Measurements from ENCODE around the gene RNF13. TPM values are rescaled to one million over a fixed set of nuclear protein-coding genes. Genes with fewer than 3 reads are reported as not detected.

The RNF13 gene
- total RNA-seq, 1 donor from 2014 or later: 66.0 TPM

DNA sequence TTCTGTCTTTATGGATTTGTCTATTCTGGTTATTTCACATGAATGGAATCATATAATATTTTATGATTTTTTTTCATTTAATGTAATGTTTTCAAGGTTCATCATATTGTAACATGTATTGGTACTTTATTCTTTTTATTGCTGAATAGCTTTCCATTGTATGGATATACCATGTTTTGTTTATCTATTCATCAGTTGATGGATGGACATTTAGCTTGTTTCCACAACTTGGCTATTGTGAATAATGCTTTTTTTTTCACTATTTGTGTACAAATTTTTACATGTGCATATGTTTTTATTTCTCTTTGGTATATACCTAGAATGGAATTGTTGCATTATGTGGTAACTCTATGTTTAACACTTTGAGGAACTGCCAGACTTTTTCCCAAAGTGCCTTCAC, 93.0 kb downstream of the RNF13 start:
- no peaks in the 10 kb centered on the region for H3K36me3 ChIP-seq
- H3K4me1 ChIP-seq: peaks cover 9% of the 10 kb centered on the region
- no peaks in the 10 kb centered on the region for H3K9me3 ChIP-seq
- DNase-seq (ENCODE audit: extremely low spot score in 2 of 2): no peak
- no peaks in the 10 kb centered on the region for H3K27me3 ChIP-seq
- intact Hi-C loops (cut with DNase I): no loop called here
- no peak overlapping the region for H3K4me3 ChIP-seq
- no peak for TF ChIP-seq POLR2AphosphoS5 (IDR thresholded peaks at IDR 0.05; ENCODE audit: insufficient read depth in 1 of 2, low read depth in 1 of 2)
- no peak for TF ChIP-seq POLR2A (IDR thresholded peaks at IDR 0.05)
- TF ChIP-seq, protein P1, sequence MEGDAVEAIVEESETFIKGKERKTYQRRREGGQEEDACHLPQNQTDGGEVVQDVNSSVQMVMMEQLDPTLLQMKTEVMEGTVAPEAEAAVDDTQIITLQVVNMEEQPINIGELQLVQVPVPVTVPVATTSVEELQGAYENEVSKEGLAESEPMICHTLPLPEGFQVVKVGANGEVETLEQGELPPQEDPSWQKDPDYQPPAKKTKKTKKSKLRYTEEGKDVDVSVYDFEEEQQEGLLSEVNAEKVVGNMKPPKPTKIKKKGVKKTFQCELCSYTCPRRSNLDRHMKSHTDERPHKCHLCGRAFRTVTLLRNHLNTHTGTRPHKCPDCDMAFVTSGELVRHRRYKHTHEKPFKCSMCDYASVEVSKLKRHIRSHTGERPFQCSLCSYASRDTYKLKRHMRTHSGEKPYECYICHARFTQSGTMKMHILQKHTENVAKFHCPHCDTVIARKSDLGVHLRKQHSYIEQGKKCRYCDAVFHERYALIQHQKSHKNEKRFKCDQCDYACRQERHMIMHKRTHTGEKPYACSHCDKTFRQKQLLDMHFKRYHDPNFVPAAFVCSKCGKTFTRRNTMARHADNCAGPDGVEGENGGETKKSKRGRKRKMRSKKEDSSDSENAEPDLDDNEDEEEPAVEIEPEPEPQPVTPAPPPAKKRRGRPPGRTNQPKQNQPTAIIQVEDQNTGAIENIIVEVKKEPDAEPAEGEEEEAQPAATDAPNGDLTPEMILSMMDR (IDR thresholded peaks at IDR 0.05): no peak
- H3K27ac ChIP-seq: no peak overlapping the region

GRCh38 chr3:149908424-149908957, 95.5 kb downstream of the RNF13 start:
- Histone ChIP-seq H3K4me1 (peaks cover 9% of the 10 kb centered on the region), H3K36me3 (no peaks in the 10 kb centered on the region), H3K27me3 (no peaks in the 10 kb centered on the region), H3K27ac (no peak overlapping the region), H3K9me3 (no peaks in the 10 kb centered on the region), H3K4me3 (no peak overlapping the region)
- no peak for DNase-seq (ENCODE audit: extremely low spot score in 2 of 2)
- intact Hi-C loops (cut with DNase I): no loop called here
- TF ChIP-seq POLR2A (IDR thresholded peaks at IDR 0.05) (no peak), POLR2AphosphoS5 (IDR thresholded peaks at IDR 0.05; ENCODE audit: insufficient read depth in 1 of 2, low read depth in 1 of 2) (no peak)
- TF ChIP-seq, protein P1 (IDR thresholded peaks at IDR 0.05): no peak

DNA sequence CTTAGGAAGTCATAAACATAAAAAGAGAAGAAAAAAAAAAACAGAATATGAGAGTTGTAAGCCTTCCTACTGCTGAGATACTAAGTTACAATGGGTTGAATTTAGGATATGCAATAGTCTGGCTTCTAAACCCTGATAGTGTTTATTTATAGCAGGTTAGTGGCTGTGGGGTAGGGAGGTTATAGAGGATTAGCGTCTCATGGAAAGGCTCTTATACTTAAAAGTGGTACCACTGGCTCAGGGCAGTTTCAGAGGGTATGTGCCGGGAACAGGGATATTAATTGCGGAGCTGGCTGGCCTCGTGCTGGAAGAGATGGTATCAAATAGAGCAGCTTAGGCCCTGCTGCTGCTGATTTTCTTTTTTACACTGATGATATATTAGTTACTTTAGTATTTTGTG, 96.9 kb downstream of the RNF13 start:
- no peak overlapping the region for H3K27ac ChIP-seq
- no peaks in the 10 kb centered on the region for H3K36me3 ChIP-seq
- TF ChIP-seq POLR2A (IDR thresholded peaks at IDR 0.05) (no peak), POLR2AphosphoS5 (IDR thresholded peaks at IDR 0.05; ENCODE audit: insufficient read depth in 1 of 2, low read depth in 1 of 2) (no peak)
- TF ChIP-seq, protein P1 (IDR thresholded peaks at IDR 0.05): no peak
- H3K4me3 ChIP-seq: no peak overlapping the region
- H3K27me3 ChIP-seq: no peaks in the 10 kb centered on the region
- intact Hi-C loops (cut with DNase I): no loop called here
- H3K4me1 ChIP-seq: peaks cover 9% of the 10 kb centered on the region
- DNase-seq (ENCODE audit: extremely low spot score in 2 of 2): no peak
- no peaks in the 10 kb centered on the region for H3K9me3 ChIP-seq

DNA sequence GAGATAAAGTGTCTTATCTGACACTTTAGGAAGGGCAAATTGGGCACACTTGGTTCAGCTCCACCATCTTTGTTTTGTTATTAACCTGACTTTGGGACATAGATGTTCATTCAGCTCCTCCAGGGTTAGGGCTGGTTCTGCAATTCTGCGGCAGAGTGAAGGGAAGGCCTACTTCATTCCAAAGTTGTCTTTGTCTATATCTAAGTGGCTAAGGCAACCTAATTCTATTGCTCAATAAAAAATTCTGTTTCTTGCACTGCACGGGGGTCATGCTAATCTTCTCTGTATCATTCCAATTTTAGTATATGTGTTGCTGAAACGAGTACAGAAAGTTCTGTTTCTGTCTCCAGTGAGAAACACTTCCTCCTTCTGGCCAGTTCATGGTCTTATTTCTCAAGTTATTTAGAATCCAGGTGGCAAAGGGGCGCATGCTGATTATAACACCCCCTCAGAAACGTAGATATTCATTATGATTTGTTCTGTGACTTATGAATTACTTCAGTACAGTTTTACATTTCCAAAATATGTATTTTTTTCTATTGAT, 104.2 kb downstream of the RNF13 start:
- intact Hi-C loops (cut with DNase I): no loop called here
- Histone ChIP-seq H3K4me1 (no peaks in the 10 kb centered on the region), H3K4me3 (no peak overlapping the region), H3K27ac (no peak overlapping the region), H3K9me3 (no peaks in the 10 kb centered on the region), H3K27me3 (no peaks in the 10 kb centered on the region), H3K36me3 (peaks cover 0 to 12% of the 10 kb centered on the region in 2 donors)
- no peak for DNase-seq (ENCODE audit: extremely low spot score in 2 of 2)
- no peak for TF ChIP-seq POLR2A (IDR thresholded peaks at IDR 0.05)
- no peak for TF ChIP-seq POLR2AphosphoS5 (IDR thresholded peaks at IDR 0.05; ENCODE audit: insufficient read depth in 1 of 2, low read depth in 1 of 2)
- TF ChIP-seq, protein P1 (IDR thresholded peaks at IDR 0.05): no peak

DNA sequence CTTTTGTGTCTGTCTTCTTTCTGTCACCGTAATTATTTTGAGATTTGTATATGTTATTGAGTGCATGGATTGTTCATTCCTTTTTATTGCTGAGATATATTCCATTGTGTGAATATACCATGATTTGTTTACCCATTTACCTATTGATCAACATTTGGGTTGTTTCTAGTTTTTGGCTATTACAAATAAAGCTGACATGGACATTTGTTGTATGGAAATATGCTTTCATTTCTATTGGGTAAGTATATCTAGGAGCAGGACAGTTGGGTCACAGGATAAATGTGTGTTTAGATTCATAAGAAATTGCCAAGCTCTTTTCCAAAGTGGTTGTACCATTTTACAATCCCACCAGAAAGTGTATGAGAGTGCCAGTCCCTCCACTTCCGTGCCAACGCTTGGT, 106.5 kb downstream of the RNF13 start:
- Histone ChIP-seq H3K9me3 (no peaks in the 10 kb centered on the region), H3K27me3 (no peaks in the 10 kb centered on the region), H3K4me3 (no peak overlapping the region), H3K4me1 (no peaks in the 10 kb centered on the region), H3K36me3 (peaks cover 0 to 13% of the 10 kb centered on the region in 2 donors), H3K27ac (no peak overlapping the region)
- TF ChIP-seq POLR2A (IDR thresholded peaks at IDR 0.05) (no peak), POLR2AphosphoS5 (IDR thresholded peaks at IDR 0.05; ENCODE audit: insufficient read depth in 1 of 2, low read depth in 1 of 2) (no peak)
- TF ChIP-seq, protein P1 (IDR thresholded peaks at IDR 0.05): no peak
- DNase-seq (ENCODE audit: extremely low spot score in 2 of 2): no peak
- intact Hi-C loops (cut with DNase I): no loop called here

All from vagina (tissue), 2 donors.